Stomach smooth muscle (tissue), 2 donors: ENCODE measurements around the gene SCIN.

Experiments
- H3K27ac ChIP-seq: one replicate; pipeline ENCODE4 v1.7.0; 2013; ENCODE audit warnings: mild to moderate bottlenecking, low read length, inconsistent platforms
- H3K27me3 ChIP-seq, 2 donors: one replicate each; pipeline ENCODE4 v1.7.0; 2013; ENCODE audit warnings: low read length in 2 of 2; ENCODE audit not compliant: insufficient read depth in 2 of 2, control insufficient read depth in 1 of 2
- H3K36me3 ChIP-seq, 2 donors: one replicate each; pipeline ENCODE4 v1.7.0; 2013; ENCODE audit warnings: low read length in 2 of 2; ENCODE audit not compliant: control insufficient read depth in 2 of 2, insufficient read depth in 2 of 2
- H3K4me1 ChIP-seq: one replicate; pipeline ENCODE4 v1.7.0; 2013; ENCODE audit warnings: low read length; ENCODE audit not compliant: control insufficient read depth, insufficient read depth
- H3K4me3 ChIP-seq, 2 donors: one replicate each; pipeline ENCODE4 v1.7.0; 2013; ENCODE audit warnings: low read length in 2 of 2
- H3K9ac ChIP-seq, 2 donors: one replicate each; pipeline ENCODE4 v1.7.0; 2013; ENCODE audit warnings: low read length in 2 of 2, mild to moderate bottlenecking in 1 of 2
- H3K9me3 ChIP-seq, 2 donors: one replicate each; pipeline ENCODE4 v1.7.0; 2013; ENCODE audit warnings: low read length in 2 of 2; ENCODE audit not compliant: control insufficient read depth in 2 of 2
- donor health status: healthy.
- donor health status: Pancreatic carcinoma.

Gene SCIN

GRCh38 chr7:12703881-12704280 lies 133.4 kb downstream of the SCIN start:
- H3K4me1 ChIP-seq: no peaks in the 10 kb centered on the region
- no peaks in the 10 kb centered on the region for H3K9me3 ChIP-seq
- H3K9ac ChIP-seq: no peak overlapping the region
- no peaks in the 10 kb centered on the region for H3K27me3 ChIP-seq
- no peak overlapping the region for H3K27ac ChIP-seq
- no peak overlapping the region for H3K4me3 ChIP-seq
- H3K36me3 ChIP-seq: no peaks in the 10 kb centered on the region

GRCh38 chr7:12705878-12706277 lies 135.4 kb downstream of the SCIN start:
- H3K4me3 ChIP-seq: no peak overlapping the region

GRCh38 chr7:12706900-12707536 lies 136.5 kb downstream of the SCIN start:
- Histone ChIP-seq H3K4me1 (no peaks in the 10 kb centered on the region), H3K27me3 (no peaks in the 10 kb centered on the region), H3K4me3 (no peak overlapping the region), H3K36me3 (no peaks in the 10 kb centered on the region), H3K27ac (no peak overlapping the region), H3K9ac (no peak overlapping the region), H3K9me3 (no peaks in the 10 kb centered on the region)

More at GRCh38 chr7:12705878-12706277, 135.4 kb downstream of the SCIN start:
- Histone ChIP-seq H3K27me3 (no peaks in the 10 kb centered on the region), H3K36me3 (no peaks in the 10 kb centered on the region), H3K9me3 (no peaks in the 10 kb centered on the region), H3K4me1 (no peaks in the 10 kb centered on the region), H3K27ac (no peak overlapping the region), H3K9ac (no peak overlapping the region)

DNA sequence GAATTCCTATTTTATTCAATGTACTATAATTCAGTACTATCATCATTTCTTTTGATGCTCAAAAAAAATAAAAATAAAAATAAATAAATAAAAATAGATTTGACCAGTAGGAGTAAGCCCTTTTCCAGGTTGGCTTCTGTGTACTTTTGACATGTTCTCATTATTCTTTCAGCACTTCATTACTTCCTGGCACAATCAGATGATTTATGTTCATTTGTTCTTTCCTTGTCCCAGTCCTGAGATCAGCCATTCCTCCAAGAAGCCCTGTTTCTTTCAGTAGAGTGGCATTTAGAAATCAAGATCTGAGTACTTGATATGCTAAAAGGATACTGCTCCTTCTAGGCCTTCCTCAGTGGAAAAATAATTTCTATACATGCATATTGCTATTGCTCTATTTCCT lies 137.8 kb downstream of the SCIN start:
- no peak overlapping the region for H3K9ac ChIP-seq
- no peaks in the 10 kb centered on the region for H3K9me3 ChIP-seq
- no peak overlapping the region for H3K4me3 ChIP-seq
- no peak overlapping the region for H3K27ac ChIP-seq
- H3K27me3 ChIP-seq: no peaks in the 10 kb centered on the region
- no peaks in the 10 kb centered on the region for H3K36me3 ChIP-seq
- no peaks in the 10 kb centered on the region for H3K4me1 ChIP-seq
